Esophagus muscularis mucosa (tissue), 4 donors: ENCODE results near the gene IPO7.

Experiments
- CTCF ChIP-seq, 3 experiments: fragments of 200-600 bp in 2 of 3; fragments of 450-650 bp in 1 of 3; sonication (generic) in 2 of 3; IDR thresholded peaks; one replicate each; pipeline ENCODE4 v1.5.1; 2017 to 2019; ENCODE audit warnings: antibody characterized with exemption in 3 of 3, mild to moderate bottlenecking in 2 of 3, moderate library complexity in 1 of 3
- EP300 ChIP-seq: sonication (generic); formaldehyde crosslinking; IDR thresholded peaks from one replicate; pipeline ENCODE4 v1.6.1; 2017; ENCODE audit warnings: antibody characterized with exemption
- POLR2A ChIP-seq: fragments of 450-650 bp; IDR thresholded peaks from one replicate; pipeline ENCODE4 v1.6.1; 2017; ENCODE audit warnings: antibody characterized with exemption, moderate library complexity, mild to moderate bottlenecking, low read depth
- POLR2AphosphoS5 ChIP-seq, 2 donors: sonication (generic); formaldehyde crosslinking; IDR thresholded peaks; one replicate each; pipeline ENCODE4 v1.6.1; 2017; ENCODE audit warnings: antibody characterized with exemption in 2 of 2

DNA sequence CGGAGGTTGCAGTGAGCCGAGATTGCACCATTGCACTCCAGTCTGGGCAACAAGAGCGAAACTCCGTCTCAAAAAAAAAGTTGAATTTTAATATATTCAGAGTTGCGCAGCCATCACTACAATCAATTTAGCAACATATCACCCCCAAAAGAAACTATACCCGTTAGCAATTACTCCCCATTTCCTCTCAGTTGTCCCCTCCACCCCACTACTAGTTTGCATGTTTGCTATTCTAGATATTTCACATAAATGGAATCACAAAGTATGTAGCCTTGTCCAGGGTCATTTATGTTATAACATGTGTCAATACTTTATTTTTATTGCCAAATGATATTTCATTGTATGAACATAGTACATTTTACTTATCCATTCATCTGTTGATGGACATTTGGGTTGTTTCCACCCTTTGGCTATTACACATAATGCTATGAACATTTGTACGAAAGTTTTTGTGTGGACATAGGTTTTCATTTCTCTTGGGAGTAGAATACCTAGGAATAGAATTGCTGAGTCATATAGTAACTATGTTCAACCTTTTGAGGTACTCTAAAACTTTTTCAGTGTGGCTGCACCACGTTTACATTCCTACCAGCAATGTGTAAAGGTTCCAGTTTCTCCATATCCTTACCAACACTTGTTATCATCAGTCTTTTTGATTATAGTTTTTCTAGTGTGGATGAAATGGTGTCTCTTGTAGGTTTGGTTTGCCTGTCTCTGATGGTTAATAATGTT, 78.5 kb downstream of the IPO7 start:
- TF ChIP-seq CTCF (IDR thresholded peaks at IDR 0.05) (no peak), POLR2AphosphoS5 (IDR thresholded peaks at IDR 0.05) (no peak), POLR2A (no peak), EP300 (no peak)
